DOHH2 (cell line): Measurements from ENCODE around the gene ROS1.

Source experiments
- CTCF ChIP-seq: fragments of 200-600 bp; sonication (generic); IDR thresholded peaks from one replicate; pipeline ENCODE4 v1.5.1; 2014; ENCODE audit warnings: antibody characterized with exemption, mild to moderate bottlenecking, low read depth, low read length; ENCODE audit not compliant: poor library complexity, severe bottlenecking
- EZH2phosphoT487 ChIP-seq: fragments of 200-600 bp; sonication (generic); IDR thresholded peaks from 2 replicates; pipeline ENCODE4 v1.6.1; 2017; ENCODE audit warnings: borderline replicate concordance, mild to moderate bottlenecking, antibody characterized with exemption, low read length, moderate library complexity, mixed read lengths

DNA sequence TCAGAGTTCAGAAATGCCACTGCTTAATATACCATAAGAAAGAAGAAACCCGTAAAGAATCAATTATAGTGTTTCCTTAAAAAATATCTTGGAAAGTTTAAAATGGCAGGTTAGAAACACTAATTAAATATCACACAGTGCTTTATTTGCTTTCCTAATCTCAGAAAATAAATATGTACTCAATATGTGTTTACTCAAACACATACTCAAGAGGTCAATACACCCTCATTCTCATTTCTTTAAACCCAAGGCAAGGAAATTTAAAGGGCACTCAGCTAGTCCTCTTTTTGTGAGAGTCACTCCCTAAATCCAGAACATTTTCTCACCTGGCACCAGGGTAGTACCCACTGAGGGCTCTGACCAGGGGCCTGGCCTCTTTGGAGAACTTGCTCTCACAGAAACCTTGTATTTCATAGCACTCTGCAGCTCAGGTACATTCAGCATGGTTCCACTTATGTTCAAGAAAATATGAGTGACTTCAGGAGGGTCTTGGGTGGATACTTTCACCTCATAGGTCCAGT, 38.2 kb downstream of the ROS1 start:
- TF ChIP-seq CTCF (no peak), EZH2phosphoT487 (no peak)
